Body of pancreas (tissue), 4 donors: Measurements from ENCODE around the gene FURIN. TPM values are rescaled to one million over a fixed set of nuclear protein-coding genes. Genes with fewer than 3 reads are reported as not detected.
A peak's percentile ranks its signal among the peaks of the same experiment; 100 is the strongest.

Source experiments
- ATAC-seq: fragments of 150-250 bp; one replicate; pipeline ENCODE4 v1.9.1; 2016
- DNase-seq, 4 donors: peaks; one replicate each; pipeline ENCODE4 v3.0.0-alpha.2; 2019
- H3K27ac ChIP-seq, 4 donors: fragments of 200-600 bp; sonication (generic); 1 replicate in 3 of 4; 2 replicates in 1 of 4; pipeline versions ENCODE4 v1.5.1 to v1.6.1; 2016 to 2019; ENCODE audit warnings: mild to moderate bottlenecking in 1 of 4, mixed read lengths in 1 of 4, moderate library complexity in 1 of 4
- H3K27me3 ChIP-seq, 2 donors: fragments of 200-600 bp; sonication (generic); one replicate each; pipeline ENCODE4 v1.6.0; 2016; ENCODE audit warnings: mild to moderate bottlenecking in 1 of 2
- H3K36me3 ChIP-seq, 2 donors: fragments of 200-600 bp; sonication (generic); replicated peaks in 1 of 2; 2 replicates each; pipeline ENCODE4 v1.5.1; 2016; ENCODE audit warnings: low read depth in 2 of 2; ENCODE audit not compliant: insufficient read depth in 1 of 2
- H3K4me1 ChIP-seq: fragments of 200-600 bp; sonication (generic); one replicate; pipeline ENCODE4 v1.6.0; 2016
- H3K4me3 ChIP-seq, 2 donors: fragments of 200-600 bp; sonication (generic); 1 replicate in 1 of 2; 2 replicates in 1 of 2; pipeline ENCODE4 v1.5.1; 2016 to 2019
- H3K9me3 ChIP-seq, 3 donors: fragments of 200-600 bp; sonication (generic); 1 replicate in 2 of 3; 2 replicates in 1 of 3; pipeline ENCODE4 v1.5.1; 2016
- POLR2A ChIP-seq, 3 donors: fragments of 450-650 bp; IDR thresholded peaks; one replicate each; pipeline ENCODE4 v1.6.1; 2016; ENCODE audit warnings: antibody characterized with exemption in 3 of 3, mild to moderate bottlenecking in 2 of 3
- WGBS, 2 donors: methylation state at CpG; one replicate each; pipeline ENCODE4 v1.1.5; 2017; 5-methylcytosine and 5-hydroxymethylcytosine counted together
- intact Hi-C: fragments of 100-400 bp; cut with DNase I; formaldehyde crosslinking; loops from one replicate; pipeline ENCODE4 v1.15.1; 2023
- total RNA-seq, 2 donors: library from RNA; depleted of rRNA; stranded (reverse); fragments of >200 nt; gene quantifications; one replicate each; pipeline ENCODE4 v1.1.0, GENCODE V29; 2016
- TF ChIP-seq, protein P1 (sequence below), 7 experiments: fragments of 450-650 bp in 4 of 7; fragments of 200-600 bp in 3 of 7; sonication (generic) in 3 of 7; IDR thresholded peaks; one replicate each; pipeline ENCODE4 v1.5.1; 2016 to 2019; ENCODE audit warnings: antibody characterized with exemption in 7 of 7

Gene FURIN
- total RNA-seq, 2 donors from 2014 or later: 88.0 to 112 TPM

DNA sequence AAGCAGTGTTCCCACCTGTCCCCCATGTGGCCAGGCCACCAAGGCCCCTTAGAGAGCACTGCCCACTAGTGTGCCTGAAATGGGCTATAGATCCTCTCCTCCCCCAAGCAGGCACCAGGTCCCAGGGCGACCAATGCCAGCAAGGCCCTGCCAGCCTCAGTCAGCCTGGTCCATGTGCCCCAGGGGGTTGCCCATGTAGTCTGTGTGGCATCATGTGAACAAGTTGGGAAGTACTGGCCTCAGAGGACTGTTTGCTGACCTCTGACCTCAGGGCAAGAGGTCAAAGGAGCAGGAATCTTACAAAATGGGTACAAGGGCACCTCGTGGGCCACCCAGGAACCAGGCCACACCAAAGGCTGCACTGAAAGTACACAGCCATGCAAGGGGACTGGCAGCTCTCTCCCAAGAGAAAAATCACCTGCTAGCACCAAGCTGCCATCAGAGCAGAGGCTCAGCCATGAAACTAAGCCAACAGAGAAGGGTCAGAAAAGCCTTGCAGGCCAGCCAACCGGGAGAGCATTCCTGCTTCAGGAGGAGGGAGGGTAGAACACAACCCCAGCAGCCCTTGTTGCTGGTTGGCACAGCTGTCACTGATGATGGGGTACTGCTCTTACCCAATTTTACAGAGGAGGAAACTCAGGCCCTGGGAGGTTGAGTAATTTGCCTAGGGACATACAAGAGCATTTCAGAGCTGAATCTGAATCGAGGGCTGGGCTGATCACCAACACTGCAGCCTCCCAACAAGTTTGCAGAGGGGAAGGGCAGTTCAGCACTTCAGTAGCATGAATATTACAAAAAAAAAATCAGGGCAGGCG lies 5.2 kb upstream of the FURIN start:
- Histone ChIP-seq H3K4me1 (peaks cover 56% of the 10 kb centered on the region), H3K9me3 (no peaks in the 10 kb centered on the region), H3K4me3 (no peak overlapping the region), H3K27me3 (no peaks in the 10 kb centered on the region), H3K36me3 (no peaks in the 10 kb centered on the region), H3K27ac (peak overlapping the region; percentile 12 to 64 (median 34))
- intact Hi-C loops: no loop called here
- peak in 3 of 4 donors; percentile 29 to 74 (median 55) for DNase-seq
- whole genome bisulfite sequencing, 2 donors: 74 to 76% methylated on average over 5 of the region's 5 CpGs
- TF ChIP-seq POLR2A (IDR thresholded peaks at IDR 0.05): no peak
- TF ChIP-seq, protein P1, sequence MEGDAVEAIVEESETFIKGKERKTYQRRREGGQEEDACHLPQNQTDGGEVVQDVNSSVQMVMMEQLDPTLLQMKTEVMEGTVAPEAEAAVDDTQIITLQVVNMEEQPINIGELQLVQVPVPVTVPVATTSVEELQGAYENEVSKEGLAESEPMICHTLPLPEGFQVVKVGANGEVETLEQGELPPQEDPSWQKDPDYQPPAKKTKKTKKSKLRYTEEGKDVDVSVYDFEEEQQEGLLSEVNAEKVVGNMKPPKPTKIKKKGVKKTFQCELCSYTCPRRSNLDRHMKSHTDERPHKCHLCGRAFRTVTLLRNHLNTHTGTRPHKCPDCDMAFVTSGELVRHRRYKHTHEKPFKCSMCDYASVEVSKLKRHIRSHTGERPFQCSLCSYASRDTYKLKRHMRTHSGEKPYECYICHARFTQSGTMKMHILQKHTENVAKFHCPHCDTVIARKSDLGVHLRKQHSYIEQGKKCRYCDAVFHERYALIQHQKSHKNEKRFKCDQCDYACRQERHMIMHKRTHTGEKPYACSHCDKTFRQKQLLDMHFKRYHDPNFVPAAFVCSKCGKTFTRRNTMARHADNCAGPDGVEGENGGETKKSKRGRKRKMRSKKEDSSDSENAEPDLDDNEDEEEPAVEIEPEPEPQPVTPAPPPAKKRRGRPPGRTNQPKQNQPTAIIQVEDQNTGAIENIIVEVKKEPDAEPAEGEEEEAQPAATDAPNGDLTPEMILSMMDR (IDR thresholded peaks at IDR 0.05): no peak
- peak; percentile 27 for ATAC-seq

DNA sequence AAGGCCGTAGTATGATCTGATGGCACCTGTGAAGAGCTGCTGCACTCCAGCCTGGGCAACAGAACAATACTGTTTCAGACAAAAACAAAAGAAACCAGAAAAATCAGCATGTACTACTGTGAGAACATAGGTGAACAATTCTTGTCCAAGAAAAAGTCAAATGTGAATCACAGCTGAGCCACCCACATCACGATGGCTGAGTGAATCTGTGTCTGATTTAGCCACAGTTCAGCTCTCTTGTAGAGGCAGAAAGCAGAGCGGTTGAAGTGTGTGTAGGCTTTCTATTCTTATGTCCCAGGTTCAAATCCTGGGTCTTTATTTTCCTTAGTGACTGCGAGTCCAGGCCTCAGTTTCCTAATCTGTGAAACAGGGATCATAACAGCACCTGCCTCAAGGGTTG lies 4.4 kb upstream of the FURIN start:
- peak overlapping the region in 3 of 4 donors; percentile 12 to 64 (median 54) for H3K27ac ChIP-seq
- ATAC-seq: no peak
- TF ChIP-seq, protein P1 (IDR thresholded peaks at IDR 0.05): no peak
- TF ChIP-seq POLR2A (IDR thresholded peaks at IDR 0.05): no peak

DNA sequence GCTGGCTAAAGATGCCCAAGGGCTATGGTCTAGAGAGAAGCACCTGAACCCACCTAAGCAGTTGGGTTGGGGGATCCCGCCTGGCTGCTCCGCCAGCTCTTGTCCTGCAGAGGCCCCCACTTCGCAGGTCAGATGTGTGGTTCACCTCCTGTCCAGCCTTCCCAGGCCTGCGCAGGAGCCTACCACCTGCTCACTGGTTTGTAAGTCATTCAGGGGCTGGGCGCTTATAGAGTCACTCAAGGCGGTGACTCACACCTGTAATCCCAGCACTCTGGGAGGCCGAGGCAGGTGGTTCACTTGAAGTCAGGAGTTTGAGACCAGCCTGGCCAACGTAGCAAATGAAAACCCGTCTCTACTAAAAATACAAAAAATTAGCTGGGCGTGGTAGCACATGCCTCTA lies 3.9 kb upstream of the FURIN start:
- no peaks in the 10 kb centered on the region for H3K27me3 ChIP-seq
- DNase-seq (no peak), ATAC-seq (no peak)
- peaks cover 63% of the 10 kb centered on the region for H3K4me1 ChIP-seq
- H3K27ac ChIP-seq: no peak overlapping the region
- H3K9me3 ChIP-seq: no peaks in the 10 kb centered on the region
- 95 to 97% methylated on average over 3 to 10 of the region's 10 CpGs for whole genome bisulfite sequencing, 2 donors
- intact Hi-C loops: no loop called here
- no peaks in the 10 kb centered on the region for H3K36me3 ChIP-seq
- H3K4me3 ChIP-seq: no peak overlapping the region
- TF ChIP-seq POLR2A (IDR thresholded peaks at IDR 0.05): no peak
- TF ChIP-seq, protein P1 (IDR thresholded peaks at IDR 0.05): no peak

More for the DNA sequence above, 4.4 kb upstream of the FURIN start:
- no peak overlapping the region for H3K4me3 ChIP-seq
- no peak for DNase-seq
- H3K4me1 ChIP-seq: peaks cover 62% of the 10 kb centered on the region
- no peaks in the 10 kb centered on the region for H3K27me3 ChIP-seq
- no peaks in the 10 kb centered on the region for H3K9me3 ChIP-seq
- no peaks in the 10 kb centered on the region for H3K36me3 ChIP-seq
- 82 to 85% methylated on average over 4 of the region's 4 CpGs for WGBS, 2 donors
- intact Hi-C loops: no loop called here

DNA sequence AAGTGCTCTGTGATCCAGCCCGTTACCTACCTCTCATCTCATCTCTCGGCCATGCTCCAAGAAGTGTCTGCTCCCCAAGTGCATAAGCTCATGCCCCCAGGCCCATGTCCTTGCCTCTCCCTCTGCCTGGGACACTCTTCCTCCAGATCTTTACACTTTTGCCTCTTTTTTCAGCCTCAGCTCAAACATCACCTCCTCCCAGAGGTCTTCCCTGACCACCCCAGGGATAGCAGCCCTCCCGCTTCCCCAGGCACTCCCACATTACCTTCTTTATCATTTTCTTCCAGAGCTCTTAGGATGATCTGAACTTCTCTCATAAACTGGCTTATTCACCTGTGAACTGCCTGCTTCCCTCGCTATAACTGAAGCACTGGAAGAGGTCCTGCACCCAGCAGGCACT lies 2.7 kb upstream of the FURIN start:
- WGBS, 2 donors: 89 to 93% methylated on average over 4 of the region's 4 CpGs
- Histone ChIP-seq H3K27ac (no peak overlapping the region), H3K4me1 (peaks cover 63% of the 10 kb centered on the region), H3K4me3 (no peak overlapping the region), H3K36me3 (no peaks in the 10 kb centered on the region), H3K9me3 (no peaks in the 10 kb centered on the region), H3K27me3 (no peaks in the 10 kb centered on the region)
- DNase-seq (no peak), ATAC-seq (no peak)
- intact Hi-C loops: no loop called here
- TF ChIP-seq POLR2A (IDR thresholded peaks at IDR 0.05): no peak
- TF ChIP-seq, protein P1 (IDR thresholded peaks at IDR 0.05): no peak
